Breast epithelium (tissue), 3 donors: ENCODE results near the gene GRIK3.

ENCODE experiments used
- CTCF ChIP-seq, 3 donors: fragments of 450-650 bp; IDR thresholded peaks; one replicate each; pipeline ENCODE4 v1.5.1; 2016 to 2017; ENCODE audit warnings: antibody characterized with exemption in 3 of 3, mild to moderate bottlenecking in 3 of 3, moderate library complexity in 3 of 3
- POLR2AphosphoS5 ChIP-seq, 3 donors: sonication (generic); formaldehyde crosslinking; IDR thresholded peaks; one replicate each; pipeline ENCODE4 v1.6.1; 2017; ENCODE audit warnings: antibody characterized with exemption in 3 of 3

GRCh38 chr1:36884801-36885200 lies 149.5 kb downstream of the GRIK3 start:
- no peak for TF ChIP-seq CTCF (IDR thresholded peaks at IDR 0.05)
- no peak for TF ChIP-seq POLR2AphosphoS5 (IDR thresholded peaks at IDR 0.05)
